HG02973 (cell line): ENCODE measurements around the gene TXLNB.
A peak's percentile ranks its signal among the peaks of the same experiment; 100 is the strongest.

Experiments
- ATAC-seq: cut with Tn5 transposase; IDR thresholded peaks from one replicate; pipeline ENCODE4 v1.9.1; 2021; ENCODE audit warnings: moderate library complexity; ENCODE audit not compliant: unreplicated experiment

Gene TXLNB

GRCh38 chr6:139291813-139292619, at the start of gene TXLNB:
Gene TXLNB, minus strand, starts transcription at chr6:139291998. Its CDS starts 3,099 bp downstream, at chr6:139288899.
- ATAC-seq, result peak; percentile 69

- no peak for ATAC-seq
These were observed 49.3 kb upstream of the TXLNB start for GRCh38 chr6:139341060-139341459.

- ATAC-seq, result no peak
These were observed 47.0 kb upstream of the TXLNB start for GRCh38 chr6:139338795-139339194.

- ATAC-seq, result no peak
These were observed 46.0 kb upstream of the TXLNB start for GRCh38 chr6:139337830-139338229.

DNA sequence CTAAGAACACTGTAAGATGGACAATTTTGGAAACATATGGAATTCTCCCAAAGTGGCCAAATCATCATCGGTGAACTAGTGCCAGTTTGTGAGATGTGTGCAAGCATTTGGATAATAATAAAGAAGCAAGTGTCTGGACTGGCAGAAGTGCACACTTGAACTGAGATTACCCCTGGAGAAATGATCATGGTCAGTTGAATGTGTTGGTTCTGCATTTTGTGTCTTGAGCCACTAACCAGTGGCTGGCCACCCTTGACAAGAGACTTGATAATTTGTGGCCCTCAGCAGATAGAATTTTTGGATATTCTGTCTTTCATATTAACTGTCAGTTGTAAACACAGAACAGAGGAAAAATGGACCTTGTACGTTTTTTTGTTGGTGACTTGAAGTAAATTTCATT, 45.2 kb upstream of the TXLNB start:
- ATAC-seq, result no peak

GRCh38 chr6:139336488-139336887, 44.7 kb upstream of the TXLNB start:
- ATAC-seq, result no peak

DNA sequence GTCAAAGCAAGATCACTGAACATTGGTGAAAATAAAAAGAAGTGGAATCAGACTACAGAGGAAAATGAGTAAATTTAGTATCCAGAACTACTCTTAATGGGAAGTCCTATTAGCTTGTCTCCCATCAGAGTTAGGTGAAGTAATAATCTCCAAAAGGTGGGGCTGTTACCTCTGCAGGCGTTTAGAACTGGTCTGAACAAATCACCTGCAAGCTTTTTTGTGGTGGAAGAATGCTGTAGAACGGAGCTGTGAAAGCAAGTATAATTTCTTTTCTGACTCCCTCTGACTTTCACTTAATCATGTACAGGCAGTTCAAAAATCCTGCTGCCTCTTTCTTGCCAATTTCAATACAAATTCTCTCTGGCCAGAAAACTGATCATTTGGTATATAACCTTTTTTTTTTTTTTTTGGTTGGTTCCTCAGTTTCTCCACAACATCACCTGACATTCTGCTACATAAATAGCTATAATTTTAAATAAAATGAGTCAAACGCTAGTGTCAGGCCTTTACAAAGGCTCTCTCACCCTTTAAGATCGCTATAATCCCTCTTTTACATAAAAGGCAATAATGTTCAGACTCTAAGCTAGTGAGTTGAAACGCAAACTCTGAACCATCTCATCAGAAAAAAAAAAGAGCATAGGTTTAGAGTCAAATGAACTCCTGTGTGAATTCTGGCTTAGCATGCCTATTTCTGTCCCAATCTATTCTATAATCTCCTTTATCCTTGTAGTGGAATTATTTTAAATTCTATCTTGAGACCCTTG, 43.8 kb upstream of the TXLNB start:
- ATAC-seq, result no peak

DNA sequence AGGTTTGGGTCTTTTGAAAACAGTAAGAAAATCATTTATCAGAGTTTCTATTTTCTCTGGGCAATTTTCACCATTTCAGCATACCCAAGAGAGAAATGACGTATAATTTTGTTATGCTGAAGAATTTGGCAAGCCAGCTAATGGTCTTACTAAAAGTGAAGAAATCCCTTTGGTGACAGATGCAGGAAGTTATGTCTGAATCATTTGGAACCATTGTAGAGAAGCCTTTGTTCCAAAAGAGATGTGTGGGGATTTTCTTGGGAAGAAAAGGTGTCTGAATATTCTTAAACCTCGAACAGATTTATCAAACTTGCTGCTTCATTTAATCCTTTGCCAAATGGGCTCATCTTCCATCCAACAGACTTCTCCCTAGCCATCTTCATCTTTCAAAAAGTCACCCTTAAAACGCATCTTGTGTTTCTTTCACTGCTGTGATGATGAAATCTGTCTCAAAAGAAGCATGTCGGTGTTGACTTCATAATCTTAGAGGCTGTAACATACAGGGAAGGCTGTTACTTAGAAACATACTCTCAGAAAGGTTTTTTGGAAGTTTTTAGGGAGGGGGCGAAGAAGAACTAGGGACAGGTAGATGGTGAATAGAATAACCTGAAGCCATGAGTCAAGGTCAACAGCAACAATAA, 43.1 kb upstream of the TXLNB start:
- ATAC-seq, result no peak

- ATAC-seq, result no peak
These were observed 39.2 kb upstream of the TXLNB start for GRCh38 chr6:139330826-139331500.

GRCh38 chr6:139330306-139330705, 38.5 kb upstream of the TXLNB start:
- ATAC-seq, result no peak

DNA sequence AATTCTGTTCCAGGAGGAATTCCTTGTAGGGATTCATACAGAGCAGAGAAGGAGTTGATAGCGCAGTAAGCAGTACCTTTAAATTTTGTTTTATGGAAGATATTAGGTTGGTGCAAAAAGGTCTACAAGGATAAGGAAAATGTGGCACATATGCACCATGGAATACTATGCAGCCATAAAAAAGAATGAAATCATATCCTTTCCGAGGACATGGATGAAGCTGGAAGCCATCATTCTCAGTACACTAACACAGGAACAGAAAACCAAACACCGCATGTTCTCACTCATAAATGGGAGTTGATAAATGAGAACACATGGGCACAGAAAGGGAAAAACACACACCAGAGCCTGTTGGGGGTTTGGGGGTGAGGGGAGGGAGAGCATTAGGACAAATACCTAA, 37.4 kb upstream of the TXLNB start:
- ATAC-seq, result no peak

DNA sequence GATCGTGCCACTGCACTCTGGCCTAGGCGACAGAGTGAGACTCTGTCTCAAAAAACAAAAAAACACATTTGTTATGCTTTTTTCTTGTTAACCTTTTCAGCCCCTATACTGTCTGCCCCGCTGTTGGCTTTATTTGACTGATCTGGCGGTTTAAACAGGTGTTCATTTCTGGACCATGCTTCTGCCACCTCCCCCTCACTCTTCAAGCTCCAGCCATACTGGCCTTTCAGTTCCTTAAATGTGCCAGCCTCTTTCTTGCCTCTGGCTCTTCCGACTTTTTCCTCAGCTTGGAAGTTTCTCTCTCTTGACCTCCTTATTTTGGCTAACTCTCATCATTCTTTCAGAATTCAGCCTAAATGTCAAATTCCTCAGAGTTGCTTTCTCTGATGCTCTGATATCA, 35.2 kb upstream of the TXLNB start:
- ATAC-seq, result peak; percentile 34

DNA sequence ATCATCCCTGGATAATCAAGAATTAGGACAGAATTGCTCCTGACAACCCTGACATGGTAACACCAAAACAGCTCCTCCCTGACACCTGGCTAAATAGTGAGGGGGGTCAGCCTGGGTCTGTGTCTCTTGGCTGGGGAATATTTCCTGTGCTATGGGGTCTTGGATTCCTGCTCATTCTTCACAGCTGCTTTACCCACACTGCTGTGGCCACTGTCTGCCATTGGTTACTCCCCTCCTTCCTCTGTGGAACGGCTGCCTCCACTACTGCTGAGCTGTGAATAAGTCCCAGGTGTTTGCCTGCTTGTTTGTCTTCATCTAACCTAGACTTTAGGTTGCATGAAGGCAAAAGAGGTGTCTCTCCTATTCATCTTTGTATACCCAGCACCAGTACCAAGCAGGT, 33.9 kb upstream of the TXLNB start:
- ATAC-seq, result no peak

DNA sequence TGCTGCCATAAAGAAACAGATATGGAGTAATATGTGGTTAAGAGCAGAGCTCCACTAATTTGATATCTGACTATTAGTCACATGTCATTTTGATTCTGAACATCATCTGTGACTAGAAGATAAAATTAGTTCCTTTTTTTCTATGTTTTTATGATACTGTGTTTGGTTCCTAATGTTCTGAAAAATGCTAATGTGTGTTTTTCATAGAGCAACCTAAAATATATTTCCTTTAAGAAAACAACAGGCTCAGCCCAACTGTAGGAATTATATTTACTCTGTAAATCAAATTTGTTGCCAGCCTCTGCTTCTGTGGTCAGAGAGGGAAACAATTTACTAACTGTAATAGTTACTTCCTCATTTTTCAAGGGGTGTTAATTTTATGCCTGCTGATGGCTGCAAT, 33.3 kb upstream of the TXLNB start:
- ATAC-seq, result peak; percentile 34

DNA sequence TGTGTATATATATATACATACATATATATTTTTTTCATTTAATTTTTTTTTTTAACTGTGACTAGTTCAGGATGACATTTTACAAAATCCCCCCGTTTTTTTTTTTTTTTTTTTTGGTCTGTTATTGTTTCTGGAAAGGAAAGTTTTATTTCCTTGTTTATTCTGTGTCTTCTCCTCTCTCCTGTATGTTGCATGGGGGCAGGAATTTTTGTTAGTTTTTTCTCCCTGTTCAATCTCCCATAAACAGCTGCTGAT, 32.4 kb upstream of the TXLNB start:
- no peak for ATAC-seq

DNA sequence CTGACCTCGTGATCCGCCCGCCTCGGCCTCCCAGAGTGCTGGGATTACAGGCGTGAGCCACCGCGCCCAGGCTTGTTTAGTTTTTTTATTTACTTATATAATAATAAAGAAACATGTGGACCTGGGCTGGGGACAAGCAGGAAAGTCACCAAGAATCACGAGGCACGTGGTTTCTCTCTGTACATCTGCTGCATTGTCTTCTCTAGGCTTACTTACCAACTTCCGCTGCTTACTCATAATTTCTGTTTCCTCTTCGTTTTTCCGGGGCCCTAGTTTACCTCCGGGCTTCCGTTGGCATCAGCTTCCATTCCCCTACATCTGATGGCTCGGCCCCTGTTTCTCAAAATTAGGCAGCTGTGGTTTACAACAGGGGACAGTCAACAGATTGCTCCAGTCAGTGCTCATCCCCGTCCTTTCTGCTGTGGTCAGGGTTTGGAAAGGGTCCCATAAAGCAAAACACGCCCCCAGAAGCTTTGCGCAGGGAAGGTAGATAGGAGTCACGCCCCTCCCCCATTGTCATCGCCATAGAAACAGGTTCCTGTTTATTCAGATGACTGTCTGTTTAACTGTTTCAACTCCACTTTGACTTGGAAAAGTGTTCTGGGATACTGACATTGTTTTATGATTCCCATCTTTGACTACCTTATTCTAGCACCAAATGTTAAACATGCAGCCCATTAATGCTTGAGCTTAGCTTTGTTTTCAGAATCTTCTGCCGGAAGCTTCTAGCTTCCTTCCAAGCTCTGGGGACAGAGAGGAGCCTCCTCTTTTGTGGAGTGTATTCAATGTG, 31.9 kb upstream of the TXLNB start:
- ATAC-seq, result peak; percentile 49

- ATAC-seq, result no peak
These were observed 28.3 kb upstream of the TXLNB start for GRCh38 chr6:139320081-139320480.

DNA sequence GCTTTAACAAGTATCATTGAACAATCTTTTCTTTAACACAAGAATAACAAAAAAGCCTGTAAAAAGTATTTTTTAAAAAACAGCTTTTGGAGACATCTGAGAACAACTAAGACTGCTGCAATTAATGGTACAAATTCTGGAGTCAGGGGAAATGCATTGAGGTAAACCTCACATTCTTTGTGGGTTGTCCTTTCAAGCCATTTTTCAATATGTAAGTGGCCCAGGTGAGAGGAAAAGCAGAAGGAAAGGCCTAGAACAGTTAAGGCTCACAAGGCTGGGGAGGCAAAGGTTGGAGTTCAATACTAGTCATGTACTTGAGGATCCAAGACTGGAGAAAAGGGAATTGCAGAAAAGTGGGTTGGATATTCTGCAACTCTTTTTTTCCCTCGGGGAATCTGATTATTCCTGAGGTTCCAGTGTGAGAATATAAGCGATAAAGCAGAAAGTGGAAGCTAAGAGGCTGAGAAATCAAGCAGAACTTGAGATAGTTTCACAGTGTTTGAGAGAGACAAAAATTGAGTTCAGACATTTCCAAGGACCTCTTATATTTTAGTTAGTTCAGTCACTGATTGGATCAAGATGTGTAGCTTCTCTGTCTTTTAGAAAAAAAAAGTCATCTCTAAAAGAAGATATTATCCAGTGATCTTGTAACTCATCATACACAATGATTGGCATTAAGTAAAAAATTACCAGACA, 25.0 kb upstream of the TXLNB start:
- ATAC-seq, result no peak

DNA sequence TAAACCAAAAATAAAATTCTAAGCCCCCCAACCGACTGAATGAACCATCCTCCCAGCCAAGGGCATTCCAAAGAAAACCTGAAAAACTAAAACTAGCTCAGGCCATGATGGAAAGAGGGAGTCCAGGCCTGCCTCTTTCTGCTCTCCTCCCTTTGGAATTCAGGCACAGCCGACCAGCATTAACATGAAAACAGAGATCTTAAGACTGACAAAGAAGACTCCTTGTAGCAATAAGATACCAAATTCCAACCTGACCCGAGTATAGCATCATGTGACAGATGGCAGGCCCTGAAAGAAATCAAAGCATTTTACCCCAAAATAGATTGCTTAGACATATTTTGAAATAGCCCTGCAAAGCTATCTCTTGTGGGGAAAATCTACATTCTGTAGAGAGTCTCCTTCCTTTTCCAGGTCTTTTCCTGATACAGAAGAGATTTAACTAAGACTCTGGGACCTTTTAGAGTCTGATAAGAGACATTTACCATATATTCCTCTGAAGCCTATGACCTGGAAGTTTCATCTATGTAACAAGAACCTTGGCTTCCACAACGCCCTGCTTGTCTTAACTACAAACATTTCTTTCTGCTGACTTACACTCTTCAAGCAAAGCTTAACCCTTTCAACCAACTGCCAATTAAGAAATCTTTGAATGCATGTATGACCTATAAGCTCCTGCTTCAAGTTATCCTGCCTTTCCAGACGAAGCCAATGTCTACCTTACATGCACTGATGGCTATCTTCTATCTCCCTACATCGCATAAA, 22.2 kb upstream of the TXLNB start:
- no peak for ATAC-seq
